Dedifferentiated amniotic fluid mesenchymal stem cell (primary cell): ENCODE data around the gene CSRP1.
A peak's percentile ranks its signal among the peaks of the same experiment; 100 is the strongest.
"Not testable (repeated sequence)": the region's sequence is repeated elsewhere in the genome, so short reads cannot be mapped to it uniquely, and the experiment has no call there.

Source experiments
- DNase-seq: peaks from one replicate; pipeline ENCODE4 v3.0.0-alpha.2; 2016; ENCODE audit errors: extremely low spot score

The CSRP1 gene

DNA sequence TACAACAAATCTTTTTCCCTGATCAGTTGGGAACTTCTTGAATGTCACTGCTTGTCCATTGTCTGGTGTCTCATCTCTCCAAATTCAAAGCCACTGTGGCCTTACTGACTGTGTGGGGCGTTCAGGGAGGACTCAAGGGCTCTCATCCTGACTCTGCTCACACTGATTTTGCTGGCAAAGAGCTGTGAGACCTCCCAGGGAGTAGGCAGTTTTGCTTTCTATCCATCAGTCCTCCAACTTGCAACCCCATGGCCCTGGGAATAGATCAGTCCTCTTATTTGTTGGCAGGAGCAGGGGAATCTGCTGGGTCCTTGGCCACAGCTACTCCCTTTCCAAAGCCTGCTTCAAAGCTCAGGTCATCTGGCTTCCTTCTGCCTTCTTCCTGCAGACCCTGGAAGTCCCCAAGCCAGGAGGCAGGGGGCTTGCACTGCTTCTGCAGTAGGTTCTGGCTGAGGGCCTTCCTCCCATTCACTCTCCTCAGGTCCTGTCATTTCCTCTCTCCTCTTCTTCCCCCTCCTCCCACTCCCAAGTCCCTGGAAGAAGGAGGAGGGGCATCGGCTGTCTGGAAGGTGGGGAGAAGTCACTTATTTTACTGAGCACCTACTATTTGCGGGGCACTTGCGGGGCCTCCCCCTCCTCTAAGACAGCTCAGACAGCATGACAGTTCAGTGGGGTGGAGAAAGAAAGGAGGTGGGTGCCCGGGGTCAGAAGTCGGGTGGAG is 31.1 kb upstream of the CSRP1 start:
- DNase-seq, result no peak

GRCh38 chr1:201537467-201537866 is 30.5 kb upstream of the CSRP1 start:
- no peak for DNase-seq

- no peak for DNase-seq
These were observed 30.1 kb upstream of the CSRP1 start for GRCh38 chr1:201537028-201537427.

GRCh38 chr1:201536558-201536957 is 29.6 kb upstream of the CSRP1 start:
- peak; percentile 94 for DNase-seq

DNA sequence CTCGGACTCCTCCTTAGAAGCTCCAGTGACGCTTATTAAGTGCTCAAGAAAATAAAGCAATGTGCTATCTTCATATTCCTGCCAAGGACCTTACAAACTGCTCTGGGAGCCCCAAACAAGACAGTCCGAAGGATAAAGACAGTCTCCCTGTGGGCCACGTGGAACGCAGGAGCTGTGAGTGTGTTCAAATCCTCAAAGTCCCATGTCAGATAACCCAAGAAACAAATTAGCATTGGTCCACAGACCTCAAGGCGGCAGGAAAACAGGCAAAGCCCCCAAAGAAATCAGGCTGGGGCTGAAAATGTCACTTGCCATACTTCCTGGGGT is 29.0 kb upstream of the CSRP1 start:
- no peak for DNase-seq

GRCh38 chr1:201535046-201535918 is 28.4 kb upstream of the CSRP1 start:
- DNase-seq, result no peak

DNA sequence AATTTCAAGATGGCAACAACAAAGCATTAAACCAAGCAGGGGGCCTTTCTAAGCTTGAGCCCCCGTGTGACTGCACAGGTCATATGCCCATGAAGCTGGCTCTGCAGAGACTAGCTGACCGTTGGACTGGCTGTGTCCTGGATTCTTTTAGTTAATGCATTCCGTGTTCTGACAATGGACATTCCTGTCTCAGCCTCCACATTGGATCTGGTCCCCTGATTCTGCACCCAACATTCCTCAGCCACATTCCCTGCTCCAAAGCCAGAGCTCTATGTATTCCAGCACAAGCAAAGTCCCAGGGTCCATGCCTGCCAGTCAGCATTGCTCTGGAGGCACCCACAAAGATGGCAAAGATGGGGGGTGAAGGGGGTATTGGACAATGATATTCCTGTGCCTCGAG is 26.9 kb upstream of the CSRP1 start:
- DNase-seq, result no peak

DNA sequence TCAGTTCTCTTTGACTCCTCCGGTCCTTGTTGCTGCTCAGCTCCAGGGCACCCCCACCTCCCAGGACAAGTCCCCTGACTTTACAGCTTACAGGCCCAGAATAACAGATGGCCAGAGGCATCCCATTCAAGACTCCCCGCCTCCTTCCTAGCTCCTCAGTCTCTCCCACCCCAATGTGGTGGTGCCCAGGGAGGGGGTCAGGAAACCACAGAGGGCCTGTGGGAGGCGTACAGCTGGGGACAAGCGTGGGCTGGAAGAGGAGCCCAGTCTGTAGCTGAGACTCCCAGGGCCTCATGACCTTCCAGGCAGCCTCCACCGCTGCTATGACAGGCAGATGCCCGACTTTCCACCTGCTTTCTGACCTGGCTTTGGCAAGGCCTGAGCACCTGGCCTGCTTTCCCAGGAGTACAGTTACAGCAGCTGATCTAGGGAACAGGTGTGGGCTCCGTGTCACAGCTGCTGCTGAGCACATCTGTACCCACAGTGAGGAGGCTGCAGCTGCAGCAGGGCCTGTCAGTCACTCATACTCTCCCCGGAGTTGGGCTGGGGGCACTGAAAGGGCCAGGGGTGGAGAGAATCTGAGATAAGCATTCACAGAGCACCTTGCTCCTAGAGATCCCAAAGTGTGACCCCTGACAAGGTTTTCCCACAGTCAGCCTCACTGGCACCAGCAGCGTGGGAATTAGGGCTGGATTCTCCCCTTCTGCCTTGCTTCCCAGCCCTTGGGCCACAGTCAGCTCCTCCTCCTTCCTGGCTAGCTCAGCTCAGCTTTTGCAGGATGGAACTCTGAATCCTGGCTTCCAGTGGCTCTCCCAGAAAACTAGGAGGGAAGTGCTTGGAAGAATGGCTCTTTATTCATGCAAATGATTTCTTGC is 24.9 kb upstream of the CSRP1 start:
- no peak for DNase-seq

DNA sequence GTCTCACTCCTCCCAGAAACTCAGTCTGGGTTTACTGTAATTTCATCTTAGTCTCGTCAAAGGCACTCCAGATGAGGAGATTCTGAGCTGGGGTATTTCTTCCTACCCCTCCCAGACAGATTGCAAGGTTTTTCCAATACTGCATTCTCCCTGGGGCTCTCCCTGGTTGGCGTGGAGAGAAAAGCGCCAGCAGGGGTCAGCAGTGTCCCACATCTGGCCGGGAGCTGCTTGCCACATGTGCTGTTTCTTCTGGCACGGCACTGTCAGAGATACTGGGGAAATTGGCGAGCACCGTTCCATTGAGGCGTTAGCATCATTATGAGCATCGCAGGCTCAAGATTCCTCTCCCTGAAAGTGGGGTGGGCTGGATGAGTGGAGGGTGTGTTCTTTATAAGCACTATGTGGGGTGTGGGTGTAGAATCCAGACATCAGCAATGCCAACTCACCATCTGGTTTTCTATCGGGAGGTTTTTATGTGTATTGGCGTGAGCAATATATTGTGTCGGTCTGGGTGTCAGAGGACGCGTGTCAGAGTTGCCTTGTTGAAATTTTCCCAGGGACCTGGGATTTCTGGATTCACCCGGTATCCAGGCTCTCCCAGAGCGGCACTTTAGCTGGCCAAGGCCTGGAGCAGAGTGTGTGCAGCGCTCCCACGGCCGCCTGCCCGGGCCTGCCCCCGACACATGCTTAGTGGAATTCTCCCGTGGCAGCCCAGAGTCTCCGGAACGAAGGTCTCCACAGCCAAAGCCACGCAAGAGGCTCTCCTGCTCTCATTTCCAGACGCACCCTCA is 24.0 kb upstream of the CSRP1 start:
- DNase-seq, result peak; percentile 88

GRCh38 chr1:201528631-201529252 is 21.8 kb upstream of the CSRP1 start:
- DNase-seq, result no peak

DNA sequence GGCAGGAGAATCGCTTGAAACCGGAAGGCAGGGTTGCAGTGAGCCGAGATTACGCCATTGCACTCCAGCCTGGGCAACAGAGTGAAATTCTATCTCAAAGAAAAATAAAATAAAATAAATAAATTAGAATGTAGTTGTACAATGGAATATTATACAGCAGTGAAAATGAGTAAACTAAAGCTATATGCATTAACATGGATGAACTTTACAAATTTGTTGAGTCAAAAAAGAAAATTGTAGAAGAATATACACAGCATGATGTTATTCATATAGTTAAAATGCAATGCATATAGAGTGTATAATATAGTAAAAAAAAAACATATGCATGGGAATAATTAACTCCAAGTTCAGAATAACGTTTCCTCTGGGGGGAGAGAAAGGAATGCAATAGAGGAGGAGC is 21.0 kb upstream of the CSRP1 start:
- DNase-seq, result no peak

GRCh38 chr1:201525193-201525778 is 18.4 kb upstream of the CSRP1 start:
- no peak for DNase-seq

- not testable (repeated sequence) for DNase-seq
These were observed 13.2 kb upstream of the CSRP1 start for GRCh38 chr1:201520046-201520575.

- DNase-seq, result no peak
These were observed 11.1 kb upstream of the CSRP1 start for GRCh38 chr1:201518071-201518470.

- DNase-seq, result no peak
These were observed 10.7 kb upstream of the CSRP1 start for GRCh38 chr1:201517631-201518030.

DNA sequence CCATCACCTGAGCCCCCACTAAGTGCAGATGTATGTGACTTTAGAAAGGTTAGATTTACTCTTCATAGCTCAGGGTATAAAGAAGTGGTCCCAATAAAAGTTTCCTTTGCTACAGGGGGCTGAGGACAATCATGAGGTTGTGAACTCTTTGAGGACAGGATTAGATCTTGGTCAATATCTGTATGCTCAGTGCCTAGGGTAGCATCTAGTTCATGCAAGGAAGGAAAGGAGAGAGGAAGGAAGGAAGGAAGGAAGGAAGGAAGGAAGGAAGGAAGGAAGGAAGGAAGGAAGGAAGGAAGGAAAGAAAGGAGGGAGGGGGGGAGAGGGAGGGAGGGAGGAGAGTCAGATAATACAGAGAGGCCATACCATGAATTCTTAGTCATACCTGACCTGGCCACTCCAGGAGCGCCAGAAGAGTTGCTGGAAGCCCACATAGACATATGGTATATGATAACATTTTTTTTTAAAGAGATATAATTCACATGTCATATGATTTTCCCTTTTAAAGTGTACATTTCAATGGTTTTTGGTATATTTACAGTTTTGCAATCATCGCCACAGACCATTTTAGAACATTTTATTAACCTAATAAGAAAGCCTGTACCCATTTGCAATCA is 9.7 kb upstream of the CSRP1 start:
- DNase-seq, result no peak

DNA sequence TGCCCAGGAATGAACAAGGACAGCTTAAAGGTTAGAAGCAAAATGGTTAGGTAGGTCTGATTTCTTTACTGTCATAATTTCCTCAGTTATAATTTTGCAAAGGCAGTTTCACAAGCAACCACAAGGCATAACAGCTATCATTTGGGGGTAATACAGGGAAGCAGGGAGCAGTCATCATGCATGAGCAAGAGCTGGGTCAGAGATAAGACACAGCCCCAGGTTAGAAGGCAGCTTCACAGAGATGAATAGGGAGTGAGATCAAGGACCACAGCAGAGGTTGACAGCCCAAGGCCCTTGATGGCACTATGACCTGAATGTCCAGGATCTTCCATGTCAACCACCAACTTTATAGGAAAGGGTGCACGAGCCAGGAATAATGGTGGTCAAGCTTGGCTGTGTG is 9.0 kb upstream of the CSRP1 start:
- no peak for DNase-seq

- no peak for DNase-seq
These were observed 8.3 kb upstream of the CSRP1 start for GRCh38 chr1:201515062-201515750.

GRCh38 chr1:201514466-201514865 is 7.5 kb upstream of the CSRP1 start:
- DNase-seq, result no peak
